Suppressor macrophage (primary cell): ENCODE data around the gene CABP4.

Experiments used
- DNase-seq, 4 experiments: peaks; one replicate each; pipeline ENCODE4 v3.0.0-alpha.2; 2020 to 2022

CABP4 gene

DNA sequence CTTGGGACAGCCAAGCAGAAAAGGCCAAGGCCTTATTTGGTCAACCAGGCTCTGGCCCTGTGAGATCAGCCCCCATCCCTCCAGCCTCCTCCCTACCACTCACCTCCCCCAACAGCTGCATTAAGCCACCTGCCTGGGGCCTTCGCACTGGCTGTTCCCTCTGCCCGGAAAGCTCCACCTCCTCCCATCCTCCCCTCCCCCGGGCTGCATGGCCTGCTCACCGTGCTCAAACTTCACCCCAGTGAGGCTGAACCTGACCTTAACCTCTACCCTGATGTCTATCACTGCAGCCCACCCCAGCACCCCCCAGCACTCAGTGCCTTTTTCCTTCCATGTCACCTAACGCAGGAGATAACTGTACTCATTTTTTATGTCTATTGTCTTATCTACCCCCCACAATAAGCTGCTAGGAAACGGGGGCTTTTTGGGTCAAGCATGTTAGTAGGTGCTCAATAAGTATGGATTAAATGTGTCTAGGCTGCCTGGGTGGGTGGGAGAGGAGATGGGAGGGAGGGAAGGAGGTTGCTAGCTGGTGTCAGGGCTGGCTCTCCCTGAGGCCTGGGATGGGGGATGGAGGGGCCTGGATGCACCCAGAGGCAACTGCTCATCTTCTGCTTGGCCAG lies 18.6 kb upstream of the CABP4 start:
- no peak for DNase-seq

DNA sequence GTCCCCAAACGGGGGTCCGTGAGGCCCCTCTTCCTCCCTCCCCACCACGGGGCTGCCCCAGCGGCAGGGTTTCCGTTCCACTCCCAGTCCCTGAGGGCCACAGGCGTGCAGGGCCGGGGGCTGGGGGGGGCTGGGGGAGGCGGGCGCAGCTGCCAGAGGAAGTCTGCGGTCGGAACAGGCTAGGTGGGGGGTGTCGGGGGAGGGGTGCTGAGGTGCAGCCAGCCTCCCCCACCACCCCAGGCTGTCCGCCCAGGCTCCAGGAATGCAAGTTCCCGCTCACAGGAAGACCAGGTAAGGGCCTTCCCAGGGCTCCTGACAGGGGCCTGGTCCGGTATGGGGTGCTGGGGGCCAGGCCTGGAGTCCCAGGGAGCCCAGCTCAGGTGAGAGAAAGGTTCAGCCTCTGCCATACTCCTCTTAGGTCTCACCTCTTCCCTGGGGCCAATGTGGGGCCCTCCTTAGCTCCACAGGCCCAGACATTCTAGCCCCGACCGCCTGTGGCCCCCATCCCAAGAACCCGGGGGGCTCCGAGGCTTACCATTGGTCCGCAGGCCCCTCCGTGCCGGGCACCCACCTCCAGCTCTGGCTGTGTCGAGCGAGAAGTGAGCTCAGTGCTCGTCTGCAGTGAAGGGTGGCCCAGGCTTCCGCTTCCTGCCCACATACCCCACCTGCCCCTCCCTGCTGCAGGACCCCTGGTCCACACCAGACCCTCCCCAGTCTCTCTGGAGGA lies 17.9 kb upstream of the CABP4 start, which contains the start of gene PTPRCAP:
Gene PTPRCAP, minus strand, starts transcription at position 601 of the 727 bp plus-strand sequence. Its CDS starts 63 bp downstream, at position 538.
- no peak for DNase-seq

DNA sequence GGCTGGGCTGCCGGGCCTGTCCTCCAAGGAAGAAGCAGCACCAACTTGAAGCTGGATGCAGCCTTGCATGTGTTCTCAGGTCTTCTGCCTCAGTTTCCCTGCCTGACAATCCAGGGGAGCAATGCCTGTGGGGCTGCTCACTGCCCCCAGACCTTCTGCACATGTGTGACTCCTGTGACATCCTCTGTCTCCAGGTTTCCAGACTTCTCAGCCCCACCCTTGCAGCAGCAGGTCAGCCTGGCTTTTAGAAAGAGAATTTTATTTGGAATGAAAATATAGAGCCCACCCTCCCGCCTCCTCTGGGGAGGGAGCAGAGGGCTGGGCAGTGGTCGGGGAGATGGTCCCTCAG lies 17.4 kb upstream of the CABP4 start:
- DNase-seq: no peak

GRCh38 chr11:67438158-67438902 lies 16.8 kb upstream of the CABP4 start:
- DNase-seq: no peak

GRCh38 chr11:67439321-67440228 lies 15.6 kb upstream of the CABP4 start:
- peak; percentile 73 to 88 (median 81) for DNase-seq

GRCh38 chr11:67440229-67441097 lies 14.7 kb upstream of the CABP4 start:
- no peak for DNase-seq

- no peak for DNase-seq
Observed at GRCh38 chr11:67441098-67441563, 14.0 kb upstream of the CABP4 start.

GRCh38 chr11:67441731-67442351 lies 13.3 kb upstream of the CABP4 start:
- DNase-seq: no peak

DNA sequence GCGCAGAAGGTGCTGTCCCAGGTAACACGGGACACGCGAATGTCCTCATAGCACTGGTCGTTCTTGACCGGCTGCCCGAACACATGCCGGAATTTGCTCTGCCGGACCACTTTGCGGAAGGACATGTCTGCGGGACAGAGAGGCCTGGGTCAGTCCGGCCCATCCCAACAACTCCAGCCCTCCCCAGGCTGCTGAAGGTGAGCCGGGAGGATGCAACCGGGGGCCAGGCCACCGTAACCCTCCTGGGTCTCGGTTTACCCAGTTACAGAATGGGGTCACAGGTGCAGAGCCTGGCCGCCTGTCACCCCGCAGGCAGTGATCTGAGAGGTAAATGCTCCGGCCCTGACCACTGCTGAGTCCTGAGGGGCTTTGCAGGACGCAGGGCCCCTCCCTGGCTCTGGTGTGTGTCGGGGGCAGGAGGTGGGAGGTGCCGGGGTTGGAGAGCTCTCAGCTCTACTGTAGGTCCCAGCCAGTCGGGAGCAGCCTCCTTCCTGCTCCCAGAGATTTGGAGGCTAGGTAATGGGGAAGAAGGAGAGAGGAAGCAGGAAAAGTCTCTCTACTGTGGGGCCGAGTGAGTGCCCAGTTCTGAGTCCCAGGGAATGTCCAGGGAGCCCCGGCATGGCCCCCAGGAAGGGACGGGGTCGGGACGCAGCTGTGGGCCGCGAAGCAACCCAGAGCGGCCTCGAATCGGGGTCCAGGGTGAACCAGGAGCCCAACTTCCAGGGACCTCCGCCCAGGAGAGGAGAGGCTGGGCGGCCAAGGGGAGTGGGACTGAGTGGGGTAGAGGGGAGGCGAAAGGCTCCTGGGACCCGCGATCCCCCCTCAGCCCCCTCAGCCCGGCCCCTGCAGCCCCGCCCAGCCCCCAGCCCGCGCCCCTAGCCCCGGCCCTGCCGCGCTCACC lies 12.4 kb upstream of the CABP4 start:
- DNase-seq: no peak

GRCh38 chr11:67445515-67445914 lies 9.6 kb upstream of the CABP4 start:
- no peak for DNase-seq

- no peak for DNase-seq
Observed at GRCh38 chr11:67448220-67448609, 6.9 kb upstream of the CABP4 start.

- DNase-seq: peak; percentile 74 to 92 (median 88)
Observed at GRCh38 chr11:67449116-67449844, 5.9 kb upstream of the CABP4 start.

DNA sequence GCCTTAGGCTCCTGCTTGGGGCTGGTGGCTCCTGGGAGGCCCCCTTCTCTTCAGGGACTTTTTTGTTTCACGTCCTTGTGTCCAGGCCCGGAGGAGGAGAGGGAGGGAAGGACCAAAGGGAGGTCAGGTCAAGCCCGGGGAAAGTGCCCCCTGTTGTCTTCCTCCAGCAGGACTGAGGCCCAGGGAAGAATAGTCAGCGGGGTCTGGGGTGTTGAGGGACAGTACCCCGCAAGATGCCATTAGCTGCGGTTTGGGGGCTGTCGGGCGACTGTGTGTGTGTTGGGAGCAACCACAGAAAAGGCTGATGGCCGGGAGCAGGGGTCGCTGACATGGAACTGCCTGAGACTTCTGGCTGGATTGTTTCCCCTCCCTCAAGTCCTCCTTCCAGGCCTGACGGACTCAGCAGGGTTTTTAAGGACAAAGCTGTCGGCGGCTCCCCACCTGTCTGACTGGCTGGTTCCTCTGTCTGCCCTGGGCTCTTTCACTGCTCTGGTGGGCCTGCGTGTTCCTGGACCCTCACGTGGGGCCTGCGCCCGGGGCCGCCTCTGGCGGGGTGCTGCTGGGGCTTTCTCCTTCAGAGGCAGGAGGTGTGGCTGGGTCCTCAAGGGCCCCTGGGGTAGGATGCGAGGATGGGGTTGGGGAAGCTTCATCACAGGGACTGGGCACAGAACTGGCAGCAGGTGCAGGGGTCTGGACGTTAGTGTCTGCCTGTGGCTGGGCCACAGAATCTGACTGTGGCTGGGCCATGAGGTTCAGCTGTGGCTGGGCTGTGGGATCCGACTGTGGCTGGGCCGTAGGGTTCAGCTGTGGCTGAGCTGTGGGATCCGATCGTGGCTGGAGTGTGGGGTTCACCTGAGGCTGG lies 4.1 kb upstream of the CABP4 start:
- no peak for DNase-seq

DNA sequence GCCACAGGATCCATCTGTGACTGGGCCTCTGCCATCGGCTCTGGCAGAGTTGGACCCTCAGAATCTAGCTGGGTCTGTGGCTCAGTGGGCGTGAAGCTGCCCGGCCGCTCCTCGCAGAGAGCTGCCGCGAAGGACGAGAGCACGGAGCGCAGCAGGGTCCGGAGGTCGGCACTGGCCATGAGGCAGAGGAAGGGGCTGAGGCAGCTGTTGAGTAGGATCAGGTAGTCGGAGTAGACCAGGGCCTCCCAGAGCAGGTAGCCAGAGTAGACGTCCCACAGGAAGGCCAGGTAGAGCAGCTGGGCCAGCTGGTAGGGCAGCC lies 3.5 kb upstream of the CABP4 start:
- no peak for DNase-seq

DNA sequence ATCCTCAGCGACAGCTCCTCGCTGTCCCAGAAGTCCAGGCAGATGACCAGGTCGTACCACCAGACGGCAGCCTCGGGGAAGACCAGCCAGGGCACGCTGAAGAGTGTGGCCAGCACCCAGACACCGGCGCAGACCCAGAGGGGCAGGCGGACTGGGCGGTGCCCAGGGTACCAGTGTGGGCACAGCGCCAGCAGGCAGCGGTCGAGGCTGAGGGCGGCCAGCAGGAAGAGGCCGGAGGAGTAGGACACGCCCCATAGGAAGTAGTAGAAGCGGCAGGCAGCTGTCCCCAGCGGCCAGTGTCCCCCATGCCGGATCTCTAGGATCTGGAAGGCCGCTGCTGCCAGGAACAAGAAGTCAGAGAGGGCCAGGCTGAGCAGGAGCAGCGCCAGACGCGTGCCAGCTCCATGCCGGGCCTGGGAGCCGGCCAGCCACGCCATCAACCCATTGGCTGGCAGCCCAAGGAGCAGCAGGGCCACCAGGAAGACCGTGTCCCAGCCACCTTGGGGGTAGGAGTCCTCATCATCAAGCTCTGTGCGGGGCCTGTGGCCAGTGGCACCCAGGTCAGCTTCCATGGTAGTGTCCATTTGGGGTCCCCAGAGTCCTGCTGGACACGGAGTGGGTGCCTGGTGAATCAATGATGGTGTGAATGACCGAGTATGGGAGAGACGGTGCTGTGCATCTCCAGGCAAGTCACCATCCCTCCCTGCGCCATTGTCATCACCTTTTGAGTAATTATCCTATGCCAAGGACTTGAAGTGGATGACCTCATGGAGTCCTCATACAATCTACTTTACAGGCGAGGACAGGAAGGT lies 2.8 kb upstream of the CABP4 start, which contains the start of gene GPR152:
Gene GPR152, minus strand, starts transcription at position 589 of the 812 bp plus-strand sequence. Its CDS starts 5 bp downstream, at position 584.
- DNase-seq: no peak

GRCh38 chr11:67453816-67454732 lies 1.1 kb upstream of the CABP4 start:
- no peak for DNase-seq
